HEK293 (cell line): Measurements from ENCODE around the gene CDKAL1.

Source experiments
- ZBTB7A ChIP-seq: fragments of 450-650 bp; formaldehyde crosslinking; IDR thresholded peaks from 2 replicates; pipeline ENCODE4 v1.5.1; 2016; ENCODE audit warnings: low read depth, missing biosample characterization, missing genetic modification characterization
- ZNF148 ChIP-seq: fragments of 450-650 bp; formaldehyde crosslinking; IDR thresholded peaks from 2 replicates; pipeline ENCODE4 v1.5.0; 2017; ENCODE audit warnings: missing biosample characterization, missing genetic modification characterization, borderline replicate concordance
- ZNF707 ChIP-seq: fragments of 450-650 bp; formaldehyde crosslinking; IDR thresholded peaks from 2 replicates; pipeline ENCODE4 v1.5.1; 2016; ENCODE audit warnings: missing biosample characterization, missing genetic modification characterization
- ZSCAN23 ChIP-seq: fragments of 450-650 bp; formaldehyde crosslinking; IDR thresholded peaks from 2 replicates; pipeline ENCODE4 v1.5.1; 2016; ENCODE audit warnings: missing biosample characterization, missing genetic modification characterization
- TF ChIP-seq, protein P1 (sequence below): fragments of 450-650 bp; formaldehyde crosslinking; IDR thresholded peaks from 2 replicates; pipeline ENCODE4 v1.5.1; 2016; ENCODE audit warnings: missing biosample characterization, missing genetic modification characterization
- TF ChIP-seq, protein P2 (sequence below): fragments of 450-650 bp; formaldehyde crosslinking; IDR thresholded peaks from 2 replicates; pipeline ENCODE4 v1.5.1; 2016; ENCODE audit warnings: missing biosample characterization, missing genetic modification characterization
- TF ChIP-seq, protein P3 (sequence below): sonication (generic); formaldehyde crosslinking; IDR thresholded peaks from 2 replicates; pipeline ENCODE4 v1.8.1; 2022; ENCODE audit warnings: mild to moderate bottlenecking, moderate library complexity, missing genetic modification reagents

DNA sequence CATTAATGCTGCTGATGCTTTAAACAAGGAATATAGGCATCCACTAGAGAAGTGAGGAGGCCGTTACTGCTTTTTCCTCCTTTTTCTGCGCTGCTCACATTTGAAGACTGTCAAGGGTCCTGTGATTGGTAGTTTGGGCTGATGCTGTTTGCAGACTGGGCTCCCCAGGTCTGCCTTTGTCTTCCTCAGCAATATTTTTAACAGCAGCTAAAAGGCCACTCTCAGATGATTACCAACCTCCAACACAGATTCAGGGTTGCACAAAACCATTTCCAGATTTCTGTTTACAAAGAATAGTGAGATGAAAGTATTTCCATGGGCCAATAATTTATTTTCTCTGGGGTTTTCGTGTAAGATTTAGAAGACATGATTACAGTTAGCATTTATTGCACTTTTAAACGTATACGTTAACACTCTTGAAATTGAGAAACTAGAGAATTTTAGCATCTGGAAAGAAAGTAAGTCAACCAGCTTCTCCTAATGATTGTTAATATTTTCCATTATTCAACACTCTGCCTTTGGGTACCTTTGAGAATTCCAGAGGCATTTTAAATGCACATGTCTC, 584.0 kb downstream of the CDKAL1 start:
- TF ChIP-seq ZNF148 (tag by site-specific recombination), result no peak
- TF ChIP-seq ZNF707 (tag by site-specific recombination), result no peak
- TF ChIP-seq, protein P1, sequence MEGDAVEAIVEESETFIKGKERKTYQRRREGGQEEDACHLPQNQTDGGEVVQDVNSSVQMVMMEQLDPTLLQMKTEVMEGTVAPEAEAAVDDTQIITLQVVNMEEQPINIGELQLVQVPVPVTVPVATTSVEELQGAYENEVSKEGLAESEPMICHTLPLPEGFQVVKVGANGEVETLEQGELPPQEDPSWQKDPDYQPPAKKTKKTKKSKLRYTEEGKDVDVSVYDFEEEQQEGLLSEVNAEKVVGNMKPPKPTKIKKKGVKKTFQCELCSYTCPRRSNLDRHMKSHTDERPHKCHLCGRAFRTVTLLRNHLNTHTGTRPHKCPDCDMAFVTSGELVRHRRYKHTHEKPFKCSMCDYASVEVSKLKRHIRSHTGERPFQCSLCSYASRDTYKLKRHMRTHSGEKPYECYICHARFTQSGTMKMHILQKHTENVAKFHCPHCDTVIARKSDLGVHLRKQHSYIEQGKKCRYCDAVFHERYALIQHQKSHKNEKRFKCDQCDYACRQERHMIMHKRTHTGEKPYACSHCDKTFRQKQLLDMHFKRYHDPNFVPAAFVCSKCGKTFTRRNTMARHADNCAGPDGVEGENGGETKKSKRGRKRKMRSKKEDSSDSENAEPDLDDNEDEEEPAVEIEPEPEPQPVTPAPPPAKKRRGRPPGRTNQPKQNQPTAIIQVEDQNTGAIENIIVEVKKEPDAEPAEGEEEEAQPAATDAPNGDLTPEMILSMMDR (tag by site-specific recombination), result no peak
- TF ChIP-seq, protein P2, sequence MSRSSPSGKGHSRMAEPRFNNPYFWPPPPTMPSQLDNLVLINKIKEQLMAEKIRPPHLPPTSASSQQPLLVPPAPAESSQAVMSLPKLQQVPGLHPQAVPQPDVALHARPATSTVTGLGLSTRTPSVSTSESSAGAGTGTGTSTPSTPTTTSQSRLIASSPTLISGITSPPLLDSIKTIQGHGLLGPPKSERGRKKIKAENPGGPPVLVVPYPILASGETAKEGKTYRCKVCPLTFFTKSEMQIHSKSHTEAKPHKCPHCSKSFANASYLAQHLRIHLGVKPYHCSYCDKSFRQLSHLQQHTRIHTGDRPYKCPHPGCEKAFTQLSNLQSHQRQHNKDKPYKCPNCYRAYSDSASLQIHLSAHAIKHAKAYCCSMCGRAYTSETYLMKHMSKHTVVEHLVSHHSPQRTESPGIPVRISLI (tag by site-specific recombination), result no peak
- TF ChIP-seq ZBTB7A, result no peak
- TF ChIP-seq, protein P3, sequence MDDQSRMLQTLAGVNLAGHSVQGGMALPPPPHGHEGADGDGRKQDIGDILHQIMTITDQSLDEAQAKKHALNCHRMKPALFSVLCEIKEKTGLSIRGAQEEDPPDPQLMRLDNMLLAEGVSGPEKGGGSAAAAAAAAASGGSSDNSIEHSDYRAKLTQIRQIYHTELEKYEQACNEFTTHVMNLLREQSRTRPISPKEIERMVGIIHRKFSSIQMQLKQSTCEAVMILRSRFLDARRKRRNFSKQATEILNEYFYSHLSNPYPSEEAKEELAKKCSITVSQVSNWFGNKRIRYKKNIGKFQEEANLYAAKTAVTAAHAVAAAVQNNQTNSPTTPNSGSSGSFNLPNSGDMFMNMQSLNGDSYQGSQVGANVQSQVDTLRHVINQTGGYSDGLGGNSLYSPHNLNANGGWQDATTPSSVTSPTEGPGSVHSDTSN (CRISPR knock-in tag), result no peak
- TF ChIP-seq ZSCAN23, result no peak
